Cardiac muscle cell (in vitro differentiated cells and primary cell): ENCODE data around the gene REEP2. TPM values are rescaled to one million over a fixed set of nuclear protein-coding genes. Genes with fewer than 3 reads are reported as not detected.

Source experiments
- DNase-seq, 2 donors: peaks; one replicate each; pipeline versions ENCODE4 v3.0.0 to v3.0.0-alpha.2; 2010 to 2017; ENCODE audit warnings: low read depth in 1 of 2, low spot score in 1 of 2
- H3K27ac ChIP-seq: fragments of 200-600 bp; sonication (generic); 2 replicates; pipeline ENCODE4 v1.5.1; 2016
- H3K27me3 ChIP-seq: fragments of 200-600 bp; sonication (generic); 2 replicates; pipeline ENCODE4 v1.6.0; 2016; ENCODE audit warnings: control low read depth
- H3K36me3 ChIP-seq: fragments of 200-600 bp; sonication (generic); 2 replicates; pipeline ENCODE4 v1.5.1; 2016; ENCODE audit warnings: control low read depth
- H3K4me1 ChIP-seq: fragments of 200-600 bp; sonication (generic); 2 replicates; pipeline ENCODE4 v1.8.1; 2017; ENCODE audit warnings: low read depth, mild to moderate bottlenecking, mixed run types
- H3K4me3 ChIP-seq: fragments of 200-600 bp; sonication (generic); 2 replicates; pipeline ENCODE4 v1.5.1; 2016; ENCODE audit warnings: mild to moderate bottlenecking
- H3K9me3 ChIP-seq: fragments of 200-600 bp; sonication (generic); 2 replicates; pipeline ENCODE4 v1.5.1; 2017; ENCODE audit warnings: low read depth, mild to moderate bottlenecking, control low read depth
- polyA plus RNA-seq: library from polyadenylated mRNA; unstranded; fragments of >200 nt; fragmentation: Nextera tagmentation; extraction: Ambion mirVana; gene quantifications from 2 replicates; pipeline ENCODE4 v1.2.1, GENCODE V29; 2016
- total RNA-seq: library from RNA; depleted of rRNA; stranded (reverse); fragments of >200 nt; gene quantifications from 2 replicates; pipeline ENCODE4 v1.2.3, GENCODE V29; 2016
- TF ChIP-seq, protein P1 (sequence below): IDR thresholded peaks from 2 replicates; pipeline ENCODE4 v1.5.1; 2012; ENCODE audit warnings: low read depth, mild to moderate bottlenecking, low read length

The REEP2 gene
- total and polyA plus RNA-seq, 2 experiments from 2014 or later = 46.7 to 56.6 TPM

DNA sequence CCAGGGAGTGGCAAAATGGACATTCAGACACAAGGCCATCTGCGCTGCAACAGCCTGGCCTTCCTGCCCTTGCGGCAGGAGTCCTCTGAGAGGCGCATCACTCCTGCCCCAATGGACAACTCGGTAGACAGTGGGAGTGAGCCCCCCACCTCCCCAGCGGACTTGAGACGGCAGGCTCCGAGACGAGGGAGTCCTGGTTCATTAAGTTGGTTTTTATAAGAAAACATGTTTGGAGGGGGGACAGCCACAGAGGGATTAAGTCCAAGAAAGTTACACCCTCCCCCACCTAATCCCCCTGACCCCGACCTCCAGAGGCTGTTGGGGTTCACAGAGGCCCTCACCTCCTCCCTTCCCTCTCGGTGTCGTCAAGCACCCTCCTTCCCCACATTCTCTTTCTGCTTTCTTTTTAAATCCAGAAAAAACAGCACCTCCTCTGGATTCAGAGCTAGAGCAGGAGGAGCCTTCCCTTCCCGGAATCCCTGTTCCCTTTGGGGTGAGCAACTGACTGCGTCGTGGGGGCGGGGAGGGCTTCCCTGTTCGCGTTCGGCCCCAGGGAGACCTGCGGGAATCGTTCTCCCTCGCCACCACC is 24.7 kb downstream of the REEP2 start:
- peak in 1 of 2 donors; percentile 39 for DNase-seq
- Histone ChIP-seq H3K27ac (peak overlapping the region; percentile 97), H3K36me3 (no peaks in the 10 kb centered on the region), H3K4me1 (peaks cover 39% of the 10 kb centered on the region), H3K9me3 (no peaks in the 10 kb centered on the region), H3K4me3 (peak overlapping the region; percentile 87), H3K27me3 (peaks cover 15% of the 10 kb centered on the region)
- TF ChIP-seq, protein P1, sequence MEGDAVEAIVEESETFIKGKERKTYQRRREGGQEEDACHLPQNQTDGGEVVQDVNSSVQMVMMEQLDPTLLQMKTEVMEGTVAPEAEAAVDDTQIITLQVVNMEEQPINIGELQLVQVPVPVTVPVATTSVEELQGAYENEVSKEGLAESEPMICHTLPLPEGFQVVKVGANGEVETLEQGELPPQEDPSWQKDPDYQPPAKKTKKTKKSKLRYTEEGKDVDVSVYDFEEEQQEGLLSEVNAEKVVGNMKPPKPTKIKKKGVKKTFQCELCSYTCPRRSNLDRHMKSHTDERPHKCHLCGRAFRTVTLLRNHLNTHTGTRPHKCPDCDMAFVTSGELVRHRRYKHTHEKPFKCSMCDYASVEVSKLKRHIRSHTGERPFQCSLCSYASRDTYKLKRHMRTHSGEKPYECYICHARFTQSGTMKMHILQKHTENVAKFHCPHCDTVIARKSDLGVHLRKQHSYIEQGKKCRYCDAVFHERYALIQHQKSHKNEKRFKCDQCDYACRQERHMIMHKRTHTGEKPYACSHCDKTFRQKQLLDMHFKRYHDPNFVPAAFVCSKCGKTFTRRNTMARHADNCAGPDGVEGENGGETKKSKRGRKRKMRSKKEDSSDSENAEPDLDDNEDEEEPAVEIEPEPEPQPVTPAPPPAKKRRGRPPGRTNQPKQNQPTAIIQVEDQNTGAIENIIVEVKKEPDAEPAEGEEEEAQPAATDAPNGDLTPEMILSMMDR = peak; percentile 14

DNA sequence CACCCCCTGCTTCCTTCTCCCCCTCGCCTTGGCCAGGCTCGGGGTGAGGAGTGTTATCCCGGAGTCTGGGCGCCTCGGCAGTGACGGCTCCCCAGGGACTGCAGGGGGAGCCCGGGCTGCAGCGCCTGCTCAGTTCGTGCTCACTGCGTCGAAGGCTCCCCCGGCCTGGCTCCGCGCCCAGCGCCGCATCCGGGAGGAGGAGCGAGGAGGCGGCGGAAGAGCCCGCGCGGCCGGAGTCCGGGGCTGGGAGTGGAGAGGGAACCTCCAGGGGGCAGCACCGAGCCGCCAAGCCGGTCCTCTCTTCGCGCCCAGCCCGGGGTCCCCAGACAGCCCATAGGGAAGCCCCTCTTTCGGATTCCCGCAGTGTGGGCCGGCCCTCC is 25.1 kb downstream of the REEP2 start:
- peaks cover 15% of the 10 kb centered on the region for H3K27me3 ChIP-seq
- peak overlapping the region; percentile 87 for H3K4me3 ChIP-seq
- peak; percentile 97 to 99 for DNase-seq
- no peaks in the 10 kb centered on the region for H3K9me3 ChIP-seq
- peaks cover 35% of the 10 kb centered on the region for H3K4me1 ChIP-seq
- H3K27ac ChIP-seq = peak overlapping the region; percentile 97
- TF ChIP-seq, protein P1 = peak; percentile 83
- H3K36me3 ChIP-seq = no peaks in the 10 kb centered on the region

DNA sequence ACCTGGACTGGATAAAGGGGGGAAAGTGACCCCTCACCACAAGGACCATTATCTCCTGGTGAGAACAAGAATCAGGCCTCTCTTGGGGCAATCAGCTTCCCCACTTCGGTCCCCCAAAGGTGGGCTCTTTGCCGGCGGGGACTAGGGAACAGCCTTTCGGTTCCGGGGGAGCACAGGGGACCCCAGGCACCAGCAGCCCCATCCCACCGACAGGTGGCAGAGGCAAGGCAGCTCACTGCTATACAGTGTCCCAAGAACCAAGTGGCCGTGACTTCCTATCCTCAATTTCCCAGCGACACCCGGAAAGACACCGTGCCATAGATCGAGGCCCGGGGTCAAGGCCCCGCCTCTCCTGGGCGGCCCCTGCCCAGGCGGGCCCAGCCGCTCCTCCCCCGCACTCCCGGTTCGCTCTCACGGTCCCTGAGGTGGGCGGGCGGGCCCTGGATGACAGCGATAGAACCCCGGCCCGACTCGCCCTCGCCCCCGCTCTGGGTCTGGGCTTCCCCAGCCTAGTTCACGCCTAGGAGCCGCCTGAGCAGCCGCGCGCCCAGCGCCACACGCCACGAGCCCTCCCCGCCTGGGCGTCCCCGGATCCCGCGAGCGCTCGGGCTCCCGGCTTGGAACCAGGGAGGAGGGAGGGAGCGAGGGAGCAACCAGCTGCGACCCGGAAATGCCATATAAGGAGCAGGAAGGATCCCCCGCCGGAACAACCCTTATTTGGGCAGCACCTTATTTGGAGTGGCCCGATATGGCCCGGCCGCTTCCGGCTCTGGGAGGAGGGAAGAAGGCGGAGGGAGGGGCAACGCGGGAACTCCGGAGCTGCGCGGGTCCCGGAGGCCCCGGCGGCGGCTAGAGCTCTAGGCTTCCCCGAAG is 25.8 kb downstream of the REEP2 start:
- TF ChIP-seq, protein P1 = no peak
- H3K27me3 ChIP-seq = peaks cover 15% of the 10 kb centered on the region

DNA sequence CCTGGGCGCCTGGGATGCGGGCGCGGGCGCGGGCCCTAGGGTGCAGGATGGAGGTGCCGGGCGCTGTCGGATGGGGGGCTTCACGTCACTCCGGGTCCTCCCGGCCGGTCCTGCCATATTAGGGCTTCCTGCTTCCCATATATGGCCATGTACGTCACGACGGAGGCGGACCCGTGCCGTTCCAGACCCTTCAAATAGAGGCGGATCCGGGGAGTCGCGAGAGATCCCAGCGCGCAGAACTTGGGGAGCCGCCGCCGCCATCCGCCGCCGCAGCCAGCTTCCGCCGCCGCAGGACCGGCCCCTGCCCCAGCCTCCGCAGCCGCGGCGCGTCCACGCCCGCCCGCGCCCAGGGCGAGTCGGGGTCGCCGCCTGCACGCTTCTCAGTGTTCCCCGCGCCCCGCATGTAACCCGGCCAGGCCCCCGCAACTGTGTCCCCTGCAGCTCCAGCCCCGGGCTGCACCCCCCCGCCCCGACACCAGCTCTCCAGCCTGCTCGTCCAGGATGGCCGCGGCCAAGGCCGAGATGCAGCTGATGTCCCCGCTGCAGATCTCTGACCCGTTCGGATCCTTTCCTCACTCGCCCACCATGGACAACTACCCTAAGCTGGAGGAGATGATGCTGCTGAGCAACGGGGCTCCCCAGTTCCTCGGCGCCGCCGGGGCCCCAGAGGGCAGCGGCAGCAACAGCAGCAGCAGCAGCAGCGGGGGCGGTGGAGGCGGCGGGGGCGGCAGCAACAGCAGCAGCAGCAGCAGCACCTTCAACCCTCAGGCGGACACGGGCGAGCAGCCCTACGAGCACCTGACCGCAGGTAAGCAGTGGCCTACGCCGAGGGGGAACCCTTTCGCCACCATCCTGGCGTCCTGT is 26.6 kb downstream of the REEP2 start, which contains the start of gene EGR1:
TSS of gene EGR1 (plus strand) at position 219 of the 864 bp plus-strand sequence. CDS start at position 502, 283 bp downstream.
- H3K36me3 ChIP-seq = no peaks in the 10 kb centered on the region
- no peaks in the 10 kb centered on the region for H3K9me3 ChIP-seq
- H3K27me3 ChIP-seq = peaks cover 15% of the 10 kb centered on the region

More for the DNA sequence above, 25.8 kb downstream of the REEP2 start:
- peak overlapping the region; percentile 97 for H3K27ac ChIP-seq
- peaks cover 29% of the 10 kb centered on the region for H3K4me1 ChIP-seq
- H3K36me3 ChIP-seq = no peaks in the 10 kb centered on the region
- peak overlapping the region; percentile 87 for H3K4me3 ChIP-seq
- DNase-seq = peak; percentile 99 to 100
- no peaks in the 10 kb centered on the region for H3K9me3 ChIP-seq

More for the DNA sequence above, 26.6 kb downstream of the REEP2 start, which contains the start of gene EGR1:
- H3K4me1 ChIP-seq = peaks cover 20% of the 10 kb centered on the region
- TF ChIP-seq, protein P1 = no peak
- DNase-seq = peak; percentile 96
- peak within 1 kb of the TSS; percentile 97 for H3K27ac ChIP-seq
- peak within 1 kb of the TSS; percentile 87 for H3K4me3 ChIP-seq
